GM21619 (cell line): ENCODE results near the gene ZSWIM4.

Source experiments
- ATAC-seq: cut with Tn5 transposase; IDR thresholded peaks from one replicate; pipeline ENCODE4 v1.9.1; 2021; ENCODE audit not compliant: unreplicated experiment

ZSWIM4 gene

DNA sequence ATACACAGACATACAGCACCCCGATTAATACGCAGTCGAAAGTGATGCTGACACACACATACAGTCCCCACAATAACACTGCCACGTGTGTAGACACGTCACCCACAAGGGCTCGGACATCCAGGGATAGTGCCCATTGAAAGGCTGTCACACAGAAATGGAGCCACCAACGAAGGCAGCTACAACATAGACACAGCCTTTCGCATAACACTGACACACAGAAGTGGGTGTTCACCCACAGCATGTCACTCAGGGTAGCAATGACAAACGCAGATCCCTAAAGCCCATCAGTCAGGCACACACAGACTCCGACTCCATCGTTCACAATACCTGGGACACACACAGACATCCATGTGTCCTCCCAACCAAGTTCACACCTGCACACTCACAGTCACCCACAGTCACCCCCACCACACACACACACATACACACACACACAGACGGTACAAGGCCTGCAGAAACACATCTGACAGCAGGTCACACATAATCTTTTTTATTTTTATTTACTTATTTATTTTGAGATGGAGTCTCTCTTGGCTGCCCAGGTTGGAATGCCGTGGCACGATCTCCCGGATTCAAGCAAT lies 71.3 kb downstream of the ZSWIM4 start:
- no peak for ATAC-seq

DNA sequence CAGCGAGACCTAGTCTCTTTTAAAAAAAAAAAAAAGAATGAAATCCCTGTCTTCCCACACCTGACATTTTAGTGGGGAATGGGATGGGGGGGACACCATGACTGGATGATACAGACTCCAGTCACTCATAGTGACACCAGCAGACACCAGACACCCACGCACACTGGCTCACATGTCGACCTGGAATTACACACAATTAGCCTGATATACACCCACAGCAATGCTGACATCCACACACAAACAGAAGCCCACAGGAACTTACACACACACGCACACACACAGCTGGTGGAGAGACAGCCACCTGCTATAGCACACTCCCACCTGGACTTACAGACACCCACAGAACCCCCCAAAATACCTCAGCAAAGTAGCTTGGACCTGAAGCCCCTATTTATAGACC lies 73.4 kb downstream of the ZSWIM4 start:
- no peak for ATAC-seq

DNA sequence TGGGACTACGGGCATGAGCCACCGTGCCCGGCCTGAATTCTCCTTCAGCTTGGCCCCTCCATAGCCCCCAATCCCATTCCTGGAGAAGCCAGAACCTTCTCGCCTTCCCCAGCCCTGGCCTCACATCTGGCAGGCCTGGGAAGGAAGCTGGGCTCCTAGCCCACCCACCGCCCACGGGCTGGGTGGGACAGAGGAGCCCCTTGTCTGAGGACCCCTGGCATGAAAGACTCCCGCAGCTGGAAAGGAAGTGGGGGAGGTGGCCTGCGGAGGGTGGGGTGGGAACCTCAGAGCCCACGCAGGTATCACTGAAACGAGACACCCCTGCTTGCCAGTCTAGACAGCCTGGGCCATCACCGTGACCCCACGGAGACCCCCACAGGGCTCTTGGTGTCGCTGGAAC lies 74.0 kb downstream of the ZSWIM4 start:
- no peak for ATAC-seq

DNA sequence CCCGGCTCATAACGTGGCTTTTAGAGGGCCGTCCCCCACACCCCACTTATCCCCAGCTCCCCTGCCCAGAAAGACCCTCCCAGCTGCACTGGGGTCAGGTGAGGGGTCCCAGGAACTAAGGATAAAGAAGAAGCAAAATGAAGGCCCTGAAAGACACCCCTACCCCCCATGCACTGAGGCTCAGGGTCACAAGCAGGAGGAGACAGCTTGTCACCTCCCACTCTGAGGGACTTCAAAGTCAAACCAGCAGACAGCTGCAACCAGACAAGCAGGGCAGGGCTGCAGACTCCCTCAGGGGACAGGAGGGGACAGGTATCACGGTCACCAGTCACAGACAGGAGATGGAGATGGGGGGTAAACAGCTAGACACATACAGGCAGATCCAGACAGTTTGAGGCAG lies 75.6 kb downstream of the ZSWIM4 start:
- ATAC-seq, result no peak

DNA sequence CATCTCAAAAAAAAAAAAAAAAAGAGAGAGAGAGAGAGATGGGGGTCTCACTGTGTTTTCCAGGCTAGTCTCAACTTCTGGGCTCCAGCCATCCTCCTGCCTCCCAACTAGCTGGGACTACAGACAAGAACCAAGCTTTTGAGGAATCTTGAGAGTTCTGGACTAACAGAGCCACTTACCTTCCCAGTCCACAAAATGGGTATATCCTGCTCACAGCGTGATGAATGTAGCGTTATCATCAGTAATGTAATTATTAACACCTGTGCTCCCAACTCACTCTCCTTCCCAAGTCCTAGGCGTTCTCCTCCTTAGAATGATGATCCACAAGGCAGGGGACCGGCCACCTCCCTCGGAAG lies 77.1 kb downstream of the ZSWIM4 start:
- no peak for ATAC-seq

DNA sequence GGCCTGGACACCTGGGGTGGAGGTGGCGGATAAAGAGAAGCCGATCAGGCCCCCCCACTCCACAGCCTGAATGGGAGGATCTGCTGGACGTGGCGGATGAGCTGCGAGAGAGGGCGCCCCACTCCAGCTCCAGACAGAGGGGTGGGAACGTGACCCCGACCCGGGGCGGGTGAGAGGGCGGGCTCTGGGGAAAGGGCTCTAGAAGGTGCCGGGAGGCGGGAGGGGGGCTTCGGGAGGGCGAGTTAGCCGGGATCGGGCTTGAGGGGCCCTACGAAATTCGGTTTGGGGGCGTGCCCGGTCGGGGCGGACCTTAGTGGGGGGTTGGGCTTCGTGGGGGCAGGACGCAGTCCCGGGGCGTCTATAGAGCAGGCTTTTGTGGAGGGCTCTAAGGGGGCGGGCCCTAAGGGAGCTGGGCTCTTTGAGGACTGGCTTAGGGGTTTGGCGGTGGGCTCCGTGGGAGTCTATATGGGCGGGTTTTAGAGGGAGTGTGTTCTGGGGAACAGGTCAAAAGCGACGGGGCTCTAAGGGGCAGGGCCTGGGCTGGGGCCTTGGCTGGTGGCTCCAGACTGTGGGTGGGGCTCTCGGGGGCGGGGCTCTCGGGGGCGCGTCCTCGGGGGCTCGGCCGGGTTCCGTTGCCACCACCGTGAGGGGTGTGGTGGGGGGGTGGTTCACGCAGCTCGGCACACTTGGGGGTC lies 77.6 kb downstream of the ZSWIM4 start:
- no peak for ATAC-seq

DNA sequence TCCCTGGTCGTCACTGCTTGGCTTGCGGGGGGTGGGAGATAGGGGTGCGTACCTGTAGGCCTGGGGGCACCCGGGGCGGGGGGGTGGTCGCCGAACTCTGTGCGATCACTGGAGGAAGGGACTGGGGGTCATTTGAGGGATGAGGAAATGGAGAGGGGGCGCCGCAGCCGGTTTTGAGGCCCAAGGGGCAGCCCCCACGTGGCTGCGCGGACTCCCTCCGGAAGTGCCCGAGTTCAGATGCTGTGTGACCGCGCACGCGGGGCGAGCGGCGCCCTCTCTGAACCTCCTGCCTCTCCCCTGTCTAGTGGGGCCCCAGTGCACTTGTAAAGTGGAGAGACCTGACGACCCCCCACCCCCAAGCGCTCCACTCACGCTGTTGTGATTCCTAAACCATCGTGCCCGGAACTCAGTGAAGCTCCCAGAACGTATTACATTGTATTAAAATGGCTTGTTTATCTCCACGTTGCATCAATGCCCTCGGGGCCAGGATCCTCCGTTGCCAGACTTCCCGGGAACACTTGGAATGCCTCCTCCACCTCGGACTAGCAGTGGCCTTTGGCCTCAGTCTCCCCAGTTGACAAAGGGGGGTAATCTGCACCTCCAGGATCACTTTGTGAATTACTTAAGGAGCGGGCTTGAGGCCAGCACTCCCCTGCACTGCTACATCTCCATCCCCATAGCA lies 78.7 kb downstream of the ZSWIM4 start:
- ATAC-seq, result no peak

DNA sequence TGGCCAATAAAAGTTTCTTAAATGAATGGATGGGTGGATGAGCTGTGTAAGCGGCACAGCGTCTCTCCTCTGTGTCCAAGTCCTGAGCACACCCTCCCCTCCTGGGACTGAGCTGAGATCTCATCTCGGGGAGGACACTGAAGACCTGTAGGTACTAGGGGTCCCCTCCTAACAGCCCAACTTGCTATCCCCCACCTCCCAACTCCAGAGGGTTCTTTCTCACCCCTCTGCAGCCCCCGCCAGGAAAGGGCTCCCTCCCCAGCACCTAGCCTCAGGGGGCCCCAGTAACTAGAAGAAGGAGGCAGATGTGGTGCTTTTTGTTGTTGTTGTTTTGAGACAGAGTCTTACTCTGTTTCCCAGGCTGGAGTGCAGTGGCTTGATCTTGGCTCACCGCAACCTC lies 80.6 kb downstream of the ZSWIM4 start:
- ATAC-seq, result no peak

DNA sequence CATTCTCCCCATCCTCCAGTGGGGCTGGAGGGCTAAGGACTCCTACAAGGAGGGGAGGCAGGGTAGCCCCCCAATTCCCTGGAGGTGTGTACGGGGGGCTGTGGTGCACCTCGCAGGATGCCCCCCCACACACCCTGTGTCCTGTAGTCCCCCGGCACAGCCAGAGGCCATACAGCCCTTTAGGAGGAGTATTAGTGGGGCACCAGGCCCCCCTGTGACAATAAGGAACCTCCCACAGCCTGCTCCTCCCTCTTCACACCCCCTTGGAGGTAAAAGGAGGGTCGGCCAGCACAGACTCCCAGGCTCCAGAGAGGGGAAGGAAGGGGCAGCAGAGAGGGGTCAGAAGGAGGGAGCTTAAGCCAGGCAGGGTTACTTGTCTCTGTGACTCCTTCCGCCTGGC lies 81.6 kb downstream of the ZSWIM4 start, which contains the start of gene NANOS3:
NANOS3 (plus strand) TSS at position 301 of the 400 bp plus-strand sequence. CDS start 115 bp downstream, outside the sequence.
- no peak for ATAC-seq

DNA sequence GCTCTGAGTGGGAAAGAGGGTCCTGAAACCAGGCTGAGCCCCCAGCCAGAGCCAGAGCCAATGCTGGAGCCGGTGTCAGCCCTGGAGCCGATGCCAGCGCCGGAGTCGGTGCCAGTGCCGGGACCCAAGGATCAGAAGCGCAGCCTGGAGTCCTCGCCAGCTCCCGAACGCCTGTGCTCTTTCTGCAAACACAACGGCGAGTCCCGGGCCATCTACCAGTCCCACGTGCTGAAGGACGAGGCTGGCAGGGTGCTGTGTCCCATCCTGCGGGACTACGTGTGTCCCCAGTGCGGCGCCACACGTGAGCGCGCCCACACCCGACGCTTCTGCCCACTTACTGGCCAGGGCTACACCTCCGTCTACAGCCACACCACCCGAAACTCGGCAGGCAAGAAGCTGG lies 82.1 kb downstream of the ZSWIM4 start:
- ATAC-seq, result no peak

DNA sequence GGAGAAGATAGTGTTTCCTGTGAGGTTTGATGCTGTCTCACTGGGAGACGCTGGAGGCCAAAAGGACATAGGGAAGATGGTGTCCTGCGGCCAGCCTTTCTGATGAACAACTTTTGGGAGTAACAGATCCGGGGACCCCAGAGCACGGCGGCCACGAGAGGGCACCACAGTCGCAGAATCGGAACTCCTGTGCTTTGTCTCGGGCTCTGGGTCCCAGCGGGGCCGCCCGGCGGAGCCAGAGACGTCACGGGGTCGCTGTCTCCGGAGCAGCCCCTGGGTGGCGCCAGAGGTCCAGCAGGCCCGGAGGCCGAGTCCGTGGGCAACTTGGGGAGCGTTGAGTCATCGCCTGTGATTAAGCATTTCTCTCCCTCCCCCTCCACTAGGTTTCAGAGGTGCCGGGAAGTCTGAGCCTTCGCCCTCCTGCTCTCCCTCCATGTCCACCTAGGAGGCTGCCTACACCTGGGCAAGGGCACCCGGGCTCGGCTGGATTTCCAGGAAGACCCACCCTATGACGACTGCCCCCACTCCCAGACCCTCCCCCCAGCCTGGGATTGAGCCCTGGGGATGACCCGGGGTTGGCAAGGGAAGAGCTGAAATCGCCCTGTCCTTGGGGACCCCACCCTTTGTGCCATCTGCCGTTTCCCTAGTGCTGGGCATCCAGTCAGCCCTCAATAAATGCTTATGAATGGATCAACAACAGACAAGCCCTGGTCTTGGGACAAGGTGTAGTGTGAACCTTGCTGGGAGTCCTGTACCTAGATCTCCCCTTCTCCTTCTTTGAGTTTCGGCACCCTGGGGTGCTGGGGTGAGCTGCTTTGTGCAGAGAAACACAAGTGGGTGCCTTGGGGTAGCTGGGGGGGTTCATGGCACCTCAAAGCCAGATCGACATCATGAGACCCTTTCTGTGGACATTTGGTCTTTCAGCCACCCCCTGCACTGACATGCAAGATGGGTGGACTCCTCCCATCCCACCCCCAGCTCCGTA lies 85.1 kb downstream of the ZSWIM4 start:
- peak; percentile 80 for ATAC-seq

DNA sequence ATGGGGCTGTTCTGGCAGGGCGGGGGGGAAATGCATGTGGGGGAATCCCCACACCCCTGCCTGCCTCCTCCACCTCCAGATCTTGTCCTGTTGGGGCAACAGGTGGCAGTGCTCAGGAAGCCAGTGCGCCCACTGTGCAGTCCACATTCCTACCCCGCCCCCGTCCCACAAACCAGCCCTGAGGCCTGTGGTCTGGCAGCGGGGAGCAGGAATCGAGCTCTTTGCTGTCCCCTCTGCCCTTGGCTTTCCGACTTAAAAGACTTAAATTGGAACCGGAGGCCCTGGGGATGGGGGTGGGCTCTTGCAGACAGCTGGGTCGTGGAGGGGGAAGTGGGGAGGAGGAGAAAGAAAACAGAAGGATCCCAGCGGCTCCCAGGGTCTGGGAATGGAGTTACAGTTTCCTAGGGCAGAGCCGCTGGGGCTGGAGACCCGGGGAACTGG lies 86.0 kb downstream of the ZSWIM4 start:
- no peak for ATAC-seq
